Activated B cell treated with CpG ODN at 0.5 μM for 24 hours (primary cell): ENCODE data around the gene NEGR1. TPM values are rescaled to one million over a fixed set of nuclear protein-coding genes. Genes with fewer than 3 reads are reported as not detected.

Source experiments
- ATAC-seq: fragments of 200-7000 bp; cut with Tn5 transposase; one replicate; pipeline ENCODE4 v1.10.0; 2021; ENCODE audit warnings: low read depth, mild to moderate bottlenecking, moderate library complexity
- CTCF ChIA-PET: fragments of 350-600 bp; sonication (Branson Sonifier 250); formaldehyde crosslinking; loops from one replicate; lab custom pipeline; 2021; ENCODE audit warnings: antibody characterized with exemption; lab: Charles Lee
- POLR2A ChIA-PET: fragments of 350-600 bp; sonication (Branson Sonifier 250); formaldehyde crosslinking; loops from one replicate; lab custom pipeline; 2021; ENCODE audit warnings: antibody characterized with exemption; lab: Charles Lee
- DNase-seq: peaks from one replicate; pipeline ENCODE4 v3.0.0; 2022
- H3K27ac Mint-ChIP-seq: one replicate; pipeline ENCODE4 v1.8.0; 2020; ENCODE audit warnings: mixed read lengths
- H3K27me3 Mint-ChIP-seq: one replicate; pipeline ENCODE4 v1.8.0; 2021; ENCODE audit warnings: mixed read lengths
- H3K36me3 Mint-ChIP-seq: one replicate; pipeline ENCODE4 v1.8.0; 2021; ENCODE audit warnings: low read depth, mixed read lengths
- H3K4me1 Mint-ChIP-seq: one replicate; pipeline ENCODE4 v1.8.0; 2021; ENCODE audit warnings: mixed read lengths
- H3K4me3 Mint-ChIP-seq: one replicate; pipeline ENCODE4 v1.8.0; 2020; ENCODE audit warnings: mild to moderate bottlenecking, mixed read lengths
- H3K9me3 Mint-ChIP-seq: one replicate; pipeline ENCODE4 v1.8.0; 2020; ENCODE audit warnings: mixed read lengths
- CTCF ChIP-seq: fragments of 200-600 bp; IDR thresholded peaks from one replicate; pipeline ENCODE4 v1.8.0; 2022; ENCODE audit warnings: antibody characterized with exemption, mild to moderate bottlenecking
- intact Hi-C: fragments of 100-400 bp; cut with micrococcal nuclease; formaldehyde crosslinking; loops from one replicate; pipeline ENCODE4 v1.15.1; 2024
- total RNA-seq: library from RNA; stranded (reverse); gene quantifications from 2 replicates; pipeline ENCODE4 v1.2.3, GENCODE V29; 2022

Gene NEGR1
- total RNA-seq, 1 donor from 2014 or later: not detected

GRCh38 chr1:72117621-72118020 is 164.7 kb downstream of the NEGR1 start:
- ChIA-PET CTCF (no interaction called here), POLR2A (no interaction called here)
- Mint-ChIP-seq H3K4me1 (no peaks in the 10 kb centered on the region), H3K9me3 (no peaks in the 10 kb centered on the region), H3K36me3 (no peaks in the 10 kb centered on the region), H3K27ac (no peak overlapping the region), H3K27me3 (no peaks in the 10 kb centered on the region), H3K4me3 (no peak overlapping the region)
- intact Hi-C loops: no loop called here
- ATAC-seq: no peak
- no peak for DNase-seq
- no peak for TF ChIP-seq CTCF

- Mint-ChIP-seq H3K36me3 (no peaks in the 10 kb centered on the region), H3K27ac (no peak overlapping the region), H3K4me3 (no peak overlapping the region), H3K9me3 (no peaks in the 10 kb centered on the region), H3K27me3 (no peaks in the 10 kb centered on the region), H3K4me1 (no peaks in the 10 kb centered on the region)
- TF ChIP-seq CTCF: no peak
- intact Hi-C loops: no loop called here
- DNase-seq (no peak), ATAC-seq (no peak)
- POLR2A ChIA-PET: no interaction called here
- CTCF ChIA-PET: no interaction called here
These were observed 167.0 kb downstream of the NEGR1 start for GRCh38 chr1:72115290-72115689.

- no peak for ATAC-seq
- Mint-ChIP-seq H3K9me3 (no peaks in the 10 kb centered on the region), H3K27ac (no peak overlapping the region), H3K4me3 (no peak overlapping the region), H3K36me3 (no peaks in the 10 kb centered on the region), H3K27me3 (no peaks in the 10 kb centered on the region), H3K4me1 (no peaks in the 10 kb centered on the region)
- ChIA-PET CTCF (no interaction called here), POLR2A (no interaction called here)
- intact Hi-C loops: no loop called here
- DNase-seq: no peak
- TF ChIP-seq CTCF: no peak
These were observed 170.7 kb downstream of the NEGR1 start for GRCh38 chr1:72111662-72112061.

- Mint-ChIP-seq H3K4me1 (no peaks in the 10 kb centered on the region), H3K27me3 (no peaks in the 10 kb centered on the region), H3K4me3 (no peak overlapping the region), H3K9me3 (no peaks in the 10 kb centered on the region), H3K27ac (no peak overlapping the region), H3K36me3 (no peaks in the 10 kb centered on the region)
- CTCF ChIA-PET: no interaction called here
- TF ChIP-seq CTCF: no peak
- POLR2A ChIA-PET: no interaction called here
- DNase-seq (no peak), ATAC-seq (no peak)
- intact Hi-C loops: no loop called here
These were observed 172.4 kb downstream of the NEGR1 start for GRCh38 chr1:72109916-72110315.

GRCh38 chr1:72105201-72105600 is 177.1 kb downstream of the NEGR1 start:
- no peaks in the 10 kb centered on the region for H3K4me1 Mint-ChIP-seq

More at GRCh38 chr1:72105201-72105600, 177.1 kb downstream of the NEGR1 start:
- no peaks in the 10 kb centered on the region for H3K27me3 Mint-ChIP-seq
- H3K9me3 Mint-ChIP-seq: no peaks in the 10 kb centered on the region
- DNase-seq: no peak
- H3K36me3 Mint-ChIP-seq: no peaks in the 10 kb centered on the region
- H3K27ac Mint-ChIP-seq: no peak overlapping the region
- no peak for TF ChIP-seq CTCF
- H3K4me3 Mint-ChIP-seq: no peak overlapping the region
- CTCF ChIA-PET: no interaction called here
- POLR2A ChIA-PET: no interaction called here
- no peak for ATAC-seq
- intact Hi-C loops: no loop called here
